ENCODE results near the gene C12orf56.

C12orf56 gene

GRCh38 chr12:64390275-64390851 is at the start of gene C12orf56:
Gene C12orf56 (minus strand): TSS chr12:64390758. CDS start chr12:64390565, 193 bp downstream.
- no peak for DNase-seq

DNA sequence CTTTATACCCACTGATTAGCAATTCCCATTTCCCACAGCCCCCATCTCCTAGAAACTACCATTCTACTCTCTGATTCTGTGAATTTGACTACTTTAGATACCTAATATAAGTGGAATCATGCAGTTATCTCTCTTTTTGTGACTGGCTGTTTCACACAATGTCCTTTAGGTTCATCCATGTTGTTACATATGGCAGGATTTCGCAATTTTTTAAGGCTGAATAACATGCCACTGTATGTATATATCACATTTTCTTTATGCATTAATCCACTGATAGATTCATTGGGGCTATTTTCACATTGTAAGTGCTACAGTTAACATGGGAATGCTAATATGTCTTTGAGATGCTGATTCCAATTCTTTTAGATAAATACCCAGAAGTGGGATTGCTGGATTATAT is 49.5 kb upstream of the C12orf56 start:
- no peak for DNase-seq

DNA sequence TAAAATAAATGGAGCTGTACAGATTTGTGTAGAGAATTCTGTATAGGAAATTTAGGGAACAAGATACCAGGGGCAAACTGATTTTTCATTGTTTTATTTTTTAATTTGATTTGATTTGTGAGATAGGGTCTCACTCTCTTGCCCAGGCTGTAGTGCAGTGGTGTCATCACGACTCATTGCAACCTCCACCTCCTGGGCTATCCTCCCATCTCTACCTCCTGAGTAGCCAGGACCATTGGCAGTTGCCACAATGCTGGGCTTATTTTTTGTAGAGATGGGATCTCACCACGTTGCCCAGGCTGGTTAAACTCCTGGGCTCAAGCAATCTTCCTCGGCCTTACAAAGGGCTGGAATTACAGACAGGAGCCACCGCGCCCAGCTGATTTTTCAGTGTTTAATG is 43.4 kb upstream of the C12orf56 start:
- no peak for DNase-seq

DNA sequence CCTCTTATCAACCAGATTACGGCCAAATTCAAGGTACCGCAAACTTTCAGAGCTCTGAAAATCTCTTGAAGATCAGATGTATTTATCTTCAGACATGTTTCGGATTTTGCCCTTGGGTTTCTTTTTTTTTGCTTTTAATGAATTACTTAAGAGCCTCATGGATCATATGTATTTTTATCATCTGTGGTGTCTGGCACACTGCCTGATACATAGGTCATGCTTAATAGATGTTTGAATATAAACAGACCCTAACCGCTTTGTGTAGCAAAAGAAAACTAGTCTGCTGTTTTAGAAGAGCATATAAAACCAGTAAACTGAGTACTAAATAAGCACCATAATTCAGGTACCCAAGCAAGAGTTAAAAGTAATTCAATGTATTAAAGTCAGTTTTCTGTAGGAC is 41.2 kb upstream of the C12orf56 start:
- DNase-seq: no peak

DNA sequence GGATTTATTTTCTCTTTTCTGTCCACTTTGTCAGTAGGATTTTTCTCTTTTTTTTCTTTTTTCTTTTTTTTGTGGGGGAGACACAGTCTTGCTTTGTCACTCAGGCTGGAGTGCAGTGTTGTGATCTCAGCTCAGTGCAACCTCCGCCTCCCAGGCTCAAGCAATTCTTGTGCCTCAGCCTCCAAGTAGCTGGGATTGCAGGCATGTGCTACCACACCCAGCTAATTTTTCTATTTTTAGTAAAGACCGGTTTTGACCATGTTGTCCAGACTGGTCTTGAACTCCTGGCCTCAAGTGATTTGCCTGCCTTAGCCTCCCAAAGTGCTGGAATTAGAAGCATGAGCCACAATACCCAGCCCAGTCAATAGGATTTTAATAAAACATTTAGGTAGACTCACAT is 40.3 kb upstream of the C12orf56 start:
- no peak for DNase-seq

DNA sequence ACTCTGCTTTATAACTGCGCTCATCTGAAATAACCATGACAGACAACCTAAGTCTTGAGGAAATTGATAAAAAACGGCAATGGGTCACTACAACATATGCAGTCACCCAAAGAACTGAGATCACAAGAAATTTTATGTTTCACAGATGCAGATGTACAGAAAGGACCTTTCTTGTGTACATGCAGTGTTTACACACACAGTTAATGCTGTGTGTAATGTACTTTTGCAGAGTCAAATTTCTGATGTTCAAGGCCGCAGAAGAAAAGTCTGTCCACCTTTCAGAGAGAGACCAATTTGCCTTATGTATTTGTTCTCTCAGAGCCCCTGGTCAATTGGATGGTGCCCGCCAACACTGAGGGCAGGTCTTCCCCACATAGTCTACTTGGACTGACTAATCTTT is 38.4 kb upstream of the C12orf56 start:
- DNase-seq: no peak

GRCh38 chr12:64427988-64428387 is 37.4 kb upstream of the C12orf56 start:
- no peak for DNase-seq

GRCh38 chr12:64419696-64420095 is 29.1 kb upstream of the C12orf56 start:
- DNase-seq: no peak

DNA sequence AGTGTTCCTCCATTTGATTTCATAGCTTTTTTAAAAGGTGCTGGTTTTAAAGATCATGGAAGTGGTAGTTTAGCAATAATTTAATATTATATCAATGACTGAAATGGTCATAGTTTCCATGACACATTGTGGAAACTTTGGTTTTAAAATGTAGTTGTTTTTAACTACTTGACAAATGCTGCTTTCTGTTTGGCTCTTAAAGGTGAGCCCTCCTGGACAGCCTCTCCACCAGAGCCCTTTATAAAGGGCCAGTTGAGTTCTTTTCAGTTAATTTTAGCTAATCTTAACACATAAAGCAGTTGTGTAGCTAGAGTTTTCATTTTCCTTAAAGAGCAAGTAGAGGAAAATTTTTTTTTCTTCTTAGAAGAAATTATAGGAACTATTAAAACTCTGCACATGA is 27.7 kb upstream of the C12orf56 start:
- no peak for DNase-seq

DNA sequence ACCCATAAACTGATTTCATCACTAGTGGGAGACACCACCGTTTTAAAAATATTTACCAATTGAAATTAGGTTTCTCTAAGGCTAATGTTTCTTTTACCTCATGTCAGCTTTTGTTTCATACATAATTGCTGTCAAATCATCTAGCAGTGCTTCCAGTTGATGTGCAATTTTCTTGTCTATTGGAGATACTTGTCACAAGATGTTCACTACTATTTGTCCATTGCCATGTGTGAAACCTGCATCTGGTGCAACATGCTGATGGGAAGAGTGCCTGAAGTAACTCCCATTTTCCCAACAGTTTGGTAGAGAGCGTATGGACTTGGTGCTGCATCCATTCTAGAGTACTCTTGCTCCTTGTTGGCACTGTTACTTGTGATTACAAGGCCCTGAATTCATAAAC is 23.3 kb upstream of the C12orf56 start:
- no peak for DNase-seq

- DNase-seq: no peak
Observed at GRCh38 chr12:64412459-64412858, 21.9 kb upstream of the C12orf56 start.

DNA sequence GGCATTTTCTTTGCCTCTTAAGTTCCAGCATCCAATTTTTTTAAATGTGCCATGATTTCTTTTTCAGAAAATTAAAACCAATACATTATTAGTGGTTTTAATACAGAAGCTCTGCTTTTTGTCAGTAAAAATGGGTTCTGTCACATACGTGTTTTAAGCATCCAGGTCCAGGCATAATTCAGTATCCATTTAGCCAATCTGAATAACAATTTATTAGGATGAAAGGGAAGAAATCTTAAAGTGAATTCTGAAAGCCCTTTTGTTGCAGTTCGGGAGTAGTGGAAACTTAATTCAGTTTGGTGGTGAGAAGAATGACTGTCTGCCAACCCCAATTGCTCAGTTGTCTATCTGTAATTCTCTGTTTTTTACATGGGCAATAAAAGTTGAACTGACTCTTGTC is 20.9 kb upstream of the C12orf56 start:
- DNase-seq: no peak

DNA sequence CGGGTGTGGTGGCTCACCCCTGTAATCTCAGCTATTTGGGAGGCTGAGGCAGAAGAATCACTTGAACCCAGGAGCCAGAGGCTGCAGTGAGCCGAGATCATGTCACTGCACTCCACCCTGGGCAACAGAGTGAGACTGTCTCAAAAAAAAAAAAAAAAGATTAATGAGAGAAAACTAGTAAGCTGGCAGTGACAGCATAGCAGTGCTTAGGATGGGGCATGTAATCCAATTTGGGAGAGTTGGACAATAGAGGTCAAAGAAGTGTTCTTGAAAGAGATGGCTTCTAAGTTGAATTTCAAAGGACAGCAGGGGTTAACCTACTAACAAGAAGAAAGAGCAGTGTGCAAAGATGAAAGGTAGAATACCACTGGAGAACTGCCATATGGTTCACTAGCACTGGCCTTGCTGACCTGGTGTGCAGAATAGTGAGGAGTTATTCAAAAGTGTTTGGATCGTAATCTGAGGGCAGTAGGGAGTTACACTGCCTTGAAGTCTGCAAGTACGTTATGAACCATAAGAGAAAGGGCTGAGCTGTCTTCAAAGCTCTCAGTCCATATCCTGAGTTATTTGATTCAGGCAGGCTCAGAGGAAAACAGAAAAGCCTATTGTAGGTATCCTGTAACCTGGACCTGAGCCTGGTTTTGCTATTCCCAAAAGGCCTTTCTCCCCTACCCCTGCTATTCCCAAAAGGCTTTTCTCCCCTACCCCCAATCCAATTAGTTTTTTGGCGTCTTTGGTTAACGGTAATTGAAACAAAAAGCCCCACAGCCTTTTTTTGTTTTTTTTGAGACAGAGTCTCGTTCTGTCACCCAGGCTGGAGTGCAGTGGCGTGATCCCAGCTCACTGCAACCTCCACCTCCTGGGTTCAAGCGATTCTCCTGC is 17.0 kb upstream of the C12orf56 start:
- DNase-seq: no peak

- DNase-seq: no peak
Observed at GRCh38 chr12:64404470-64405256, 14.1 kb upstream of the C12orf56 start.

- peak; percentile 87 for DNase-seq
Observed at GRCh38 chr12:64403707-64404469, 13.3 kb upstream of the C12orf56 start, which contains the start of gene XPOT. Gene XPOT (plus strand): TSS chr12:64404392. CDS start chr12:64410036, 5,644 bp downstream.

- no peak for DNase-seq
Observed at GRCh38 chr12:64402181-64402580, 11.6 kb upstream of the C12orf56 start.

DNA sequence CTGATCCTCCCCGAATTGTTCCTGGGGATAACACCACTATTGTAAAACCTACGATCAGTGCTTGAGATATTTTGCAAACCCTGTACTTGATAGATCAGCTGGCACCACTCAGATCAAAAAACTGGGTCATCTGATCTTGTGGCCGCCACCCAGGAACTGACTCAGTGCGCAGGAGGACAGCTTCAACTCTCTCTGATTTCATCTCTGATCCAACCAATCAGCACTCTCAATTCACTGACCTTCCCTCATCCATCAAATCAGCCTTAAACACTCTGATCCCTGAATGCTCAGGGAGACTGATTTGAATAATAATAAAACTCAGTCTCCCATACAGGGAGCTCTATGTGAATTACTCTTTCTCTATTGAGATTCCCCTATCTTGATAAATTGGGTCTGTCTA is 9.5 kb upstream of the C12orf56 start:
- no peak for DNase-seq

DNA sequence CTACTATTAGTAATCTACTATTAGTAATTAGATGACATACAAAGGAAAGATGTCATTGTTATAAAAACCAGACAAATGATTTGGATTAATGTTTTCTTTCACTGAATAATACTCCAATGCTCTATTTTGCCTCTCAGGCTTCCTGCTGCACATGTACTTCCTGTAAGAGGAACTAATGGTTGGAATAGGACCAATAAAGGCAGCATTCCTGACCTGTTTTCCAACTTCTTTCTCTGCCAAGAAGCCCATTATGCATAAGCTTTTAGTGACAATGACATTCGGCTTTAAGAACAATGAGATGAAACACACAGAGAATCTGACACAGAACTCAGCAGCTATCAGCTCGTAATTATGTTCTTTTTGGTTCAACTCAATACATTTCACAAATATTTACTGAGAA is 5.2 kb upstream of the C12orf56 start:
- no peak for DNase-seq

GRCh38 chr12:64392221-64392620 is 1.7 kb upstream of the C12orf56 start:
- no peak for DNase-seq

GRCh38 chr12:64389154-64389553 is 1.4 kb downstream of the C12orf56 start:
- no peak for DNase-seq

DNA sequence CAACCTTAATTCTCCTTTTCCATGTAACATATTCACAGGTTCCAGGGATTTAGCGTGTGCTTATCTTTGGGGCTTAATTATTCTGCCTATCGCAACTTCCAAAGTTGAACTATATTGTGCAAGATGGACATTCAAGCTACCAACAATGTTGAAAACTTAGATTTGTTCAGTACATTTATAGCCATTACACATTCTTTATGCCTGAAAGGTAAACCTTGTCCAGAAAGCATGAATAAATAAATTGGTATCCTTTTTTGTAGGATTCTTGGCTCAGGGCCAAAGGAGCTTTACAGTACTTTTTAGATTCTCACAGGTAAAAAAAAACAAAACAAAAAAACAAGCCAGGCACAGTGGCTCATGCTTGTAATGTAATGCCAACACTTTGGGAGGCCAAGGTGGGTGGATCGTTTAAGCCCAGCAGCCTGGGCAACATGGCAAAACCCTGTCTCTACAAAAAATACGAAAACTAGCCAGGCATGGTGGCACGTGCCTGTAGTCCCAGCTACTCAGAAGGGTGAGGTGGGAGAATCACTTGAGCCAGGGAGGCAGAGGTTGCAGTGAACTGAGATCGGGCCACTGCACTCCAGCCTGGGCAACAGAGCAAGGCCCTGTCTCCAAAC is 3.3 kb downstream of the C12orf56 start:
- no peak for DNase-seq

- no peak for DNase-seq
Observed at GRCh38 chr12:64385468-64385867, 5.1 kb downstream of the C12orf56 start.
